ENCODE results near the gene MBOAT2.
A peak's percentile ranks its signal among the peaks of the same experiment; 100 is the strongest.
"Not testable (repeated sequence)": the region's sequence is repeated elsewhere in the genome, so short reads cannot be mapped to it uniquely, and the experiment has no call there.

MBOAT2 gene

DNA sequence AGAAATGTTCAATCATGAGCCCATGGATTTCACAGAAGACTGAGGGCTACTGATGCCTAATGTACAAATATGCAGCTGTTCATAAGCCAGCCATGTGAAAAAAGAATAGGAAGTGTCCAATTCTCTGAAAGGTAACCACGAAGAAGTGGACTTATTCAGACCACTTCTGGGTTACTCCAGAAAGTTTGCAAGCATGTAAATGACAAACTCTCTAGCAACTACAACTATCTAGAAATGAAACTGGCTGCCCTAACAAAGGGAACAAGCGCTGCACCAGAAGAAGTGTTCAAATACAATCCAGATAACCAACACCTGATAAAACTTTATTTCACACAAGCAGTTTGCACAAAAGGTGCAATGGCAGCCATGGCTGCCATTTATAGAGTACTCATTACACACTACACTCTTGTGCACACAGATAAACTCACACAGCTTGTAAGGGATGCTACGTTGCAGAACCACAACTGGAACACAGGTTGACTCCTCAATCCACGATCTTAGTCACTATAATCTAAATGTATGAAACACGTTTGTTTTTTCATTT is 13.9 kb downstream of the MBOAT2 start:
- no peak for DNase-seq

DNA sequence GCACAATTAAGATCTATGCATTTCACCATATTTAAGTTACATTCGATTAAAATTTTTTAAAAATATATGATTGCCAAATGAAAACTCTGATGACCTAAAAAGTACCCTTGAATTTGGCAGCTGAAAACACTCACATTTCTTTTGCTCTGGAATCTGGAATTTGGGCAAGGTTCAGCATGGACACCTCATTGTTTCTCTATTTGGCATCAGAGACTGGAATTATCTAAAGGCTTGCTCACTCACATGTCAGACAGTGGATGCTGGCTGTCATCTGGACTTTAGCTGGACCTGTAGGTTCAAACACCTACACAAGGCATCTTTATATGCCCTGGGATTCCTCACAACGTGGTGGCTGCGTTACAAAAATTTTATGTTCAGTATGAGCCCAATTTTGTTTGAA is 16.1 kb downstream of the MBOAT2 start:
- DNase-seq, result no peak

DNA sequence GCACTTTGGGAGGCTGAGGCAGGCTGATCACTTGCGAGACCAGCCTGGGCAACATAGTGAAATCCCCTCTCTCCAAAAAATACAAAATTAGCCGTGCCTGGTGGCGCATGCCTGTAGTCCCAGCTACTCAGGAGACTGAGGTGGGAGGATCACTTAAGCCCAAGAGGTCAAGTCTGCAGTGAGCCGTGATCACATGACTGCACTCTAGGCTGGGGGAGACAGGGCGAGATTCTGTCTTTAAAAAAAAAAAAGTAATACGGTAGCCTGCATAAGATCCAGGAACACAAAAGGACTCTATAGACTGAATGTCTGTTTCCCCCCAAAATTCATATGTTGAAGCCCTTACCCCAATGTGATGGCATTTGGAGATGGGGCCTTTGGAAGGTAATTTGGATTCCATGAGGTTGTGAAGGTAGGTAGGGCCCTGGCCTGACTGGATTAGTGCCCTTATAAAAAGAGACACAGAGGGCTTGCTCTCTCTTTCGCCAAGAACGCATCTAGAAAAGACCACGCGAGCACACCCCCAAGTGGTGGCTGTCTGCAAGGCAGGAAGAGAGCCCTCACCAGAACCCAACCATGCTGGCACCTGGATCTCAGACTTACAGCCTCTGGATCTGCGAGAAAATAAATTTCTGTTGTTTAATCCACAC is 17.0 kb downstream of the MBOAT2 start:
- peak; percentile 15 for DNase-seq

DNA sequence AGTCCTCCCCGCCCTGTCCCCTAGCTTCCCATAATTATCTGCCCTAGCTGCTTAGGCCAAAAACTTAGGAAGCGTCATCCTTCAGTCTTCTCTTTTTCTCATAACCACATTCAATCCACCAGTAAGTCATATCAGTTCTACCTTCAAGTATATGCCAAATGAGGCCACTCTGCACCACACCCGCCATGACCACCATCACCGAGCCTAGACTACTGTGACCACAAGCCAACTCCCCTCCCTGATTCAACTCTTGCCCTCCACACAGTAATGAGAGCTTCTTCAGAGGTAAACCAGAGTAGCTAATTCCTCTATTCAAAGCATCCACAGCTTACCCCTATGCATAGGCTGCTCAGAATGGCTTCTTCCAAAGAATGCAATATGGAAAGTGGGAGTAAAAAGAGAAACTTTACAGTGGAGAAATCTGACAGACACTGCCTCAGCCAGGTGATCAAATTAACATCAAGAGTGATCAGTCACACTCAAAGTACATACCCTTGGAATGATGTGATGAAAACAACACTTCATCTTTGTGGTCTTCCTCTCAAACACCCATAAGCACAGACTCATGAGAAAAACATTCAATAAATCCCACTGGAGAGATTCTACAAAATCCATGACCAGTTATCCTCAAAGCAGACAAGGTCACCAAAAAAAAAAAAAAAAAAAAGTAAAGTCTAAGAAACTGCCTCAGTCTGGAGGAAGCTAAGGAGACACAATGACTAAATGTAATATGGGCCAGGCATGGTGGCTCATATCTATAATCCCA is 17.7 kb downstream of the MBOAT2 start:
- no peak for DNase-seq

DNA sequence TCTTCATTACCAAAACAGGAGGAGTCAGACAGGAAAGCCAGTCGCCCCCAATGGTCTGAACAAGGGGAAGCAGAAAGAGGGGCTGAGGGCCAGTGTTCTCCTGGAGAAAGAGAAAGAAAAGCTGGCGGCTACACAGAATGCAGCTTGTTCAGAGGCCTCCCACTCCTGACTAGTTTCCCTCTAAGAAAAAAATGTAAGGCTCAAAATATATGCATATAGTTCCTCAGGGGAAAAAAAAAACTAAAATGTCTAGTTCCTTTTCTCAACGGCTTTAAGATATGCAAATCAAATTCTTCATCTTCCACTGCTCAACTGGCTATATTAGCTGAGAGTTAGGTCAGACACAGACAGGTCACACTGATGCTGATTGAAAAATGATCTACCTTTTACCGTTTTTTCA is 18.6 kb downstream of the MBOAT2 start:
- DNase-seq, result no peak

DNA sequence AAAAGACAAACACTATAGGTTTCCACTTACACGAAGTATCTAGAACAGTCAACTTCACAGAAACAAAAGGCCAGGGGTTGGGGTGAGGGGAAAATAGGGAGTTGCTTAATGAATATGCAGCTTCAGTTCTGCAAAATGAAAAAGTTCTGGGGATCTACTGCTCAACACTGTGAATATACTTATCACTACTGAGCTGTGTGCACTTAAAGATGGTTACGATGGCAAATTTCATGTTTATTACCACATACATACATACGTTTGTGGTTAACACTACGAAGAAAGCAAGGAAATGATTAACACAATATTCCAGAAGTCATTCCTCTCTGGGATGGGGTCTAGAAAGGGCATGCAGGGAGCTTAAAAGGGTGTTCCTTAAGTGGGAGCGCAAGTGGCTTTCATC is 19.3 kb downstream of the MBOAT2 start:
- no peak for DNase-seq

DNA sequence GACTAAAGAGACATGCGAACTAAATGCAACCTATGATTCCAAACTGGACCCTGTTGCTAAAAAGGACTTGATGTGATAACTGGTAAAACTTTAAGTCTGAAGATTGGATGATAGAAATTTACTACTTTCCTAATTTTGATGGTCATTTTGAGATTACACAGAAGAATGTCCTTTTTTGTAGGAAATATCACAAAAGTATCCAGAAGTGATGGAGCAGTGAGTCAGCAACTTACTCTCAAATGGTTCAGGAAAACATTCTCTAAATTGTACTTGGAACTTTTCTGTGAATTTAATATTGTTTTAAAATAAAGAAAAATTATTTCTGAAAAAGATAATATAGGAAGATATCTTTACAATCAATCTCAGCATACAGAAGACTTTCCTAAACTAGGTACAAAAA is 19.9 kb downstream of the MBOAT2 start:
- DNase-seq, result no peak

DNA sequence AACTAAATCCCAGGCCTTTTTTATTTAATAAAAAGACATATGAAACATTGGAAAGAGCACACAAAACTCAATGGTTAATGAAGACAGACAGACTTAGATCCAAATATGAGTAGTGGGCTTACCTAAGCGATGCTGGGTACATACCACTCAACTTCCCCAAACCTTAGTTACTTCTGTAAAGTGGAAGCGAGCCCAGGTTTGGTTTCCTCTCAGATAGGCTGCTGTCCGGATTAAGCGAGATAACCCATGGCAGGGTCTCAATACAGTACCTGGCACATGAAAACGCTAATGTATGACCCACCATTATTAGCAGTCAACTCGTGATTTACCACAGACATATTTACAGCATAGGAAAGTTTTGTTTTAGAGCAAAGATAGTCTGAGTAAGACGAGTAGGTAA is 21.6 kb downstream of the MBOAT2 start:
- no peak for DNase-seq

DNA sequence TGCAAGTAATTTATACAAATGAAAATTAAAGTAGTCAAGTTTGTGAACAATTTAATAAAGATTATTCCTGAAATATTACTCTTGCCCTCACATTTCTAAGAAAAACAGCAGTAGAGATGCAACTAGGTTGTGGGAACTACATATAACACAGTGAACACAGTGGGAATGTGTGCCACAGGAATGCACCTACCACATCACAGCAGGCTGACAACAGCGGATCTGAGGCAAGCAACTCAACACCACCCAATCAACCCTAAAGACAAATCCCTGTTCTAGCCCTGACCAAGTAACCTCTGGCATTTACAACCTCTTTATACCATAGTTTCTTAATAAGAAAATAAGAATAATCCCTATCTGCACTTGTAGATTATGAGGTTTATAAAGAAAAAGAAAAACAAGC is 23.4 kb downstream of the MBOAT2 start:
- DNase-seq, result no peak

DNA sequence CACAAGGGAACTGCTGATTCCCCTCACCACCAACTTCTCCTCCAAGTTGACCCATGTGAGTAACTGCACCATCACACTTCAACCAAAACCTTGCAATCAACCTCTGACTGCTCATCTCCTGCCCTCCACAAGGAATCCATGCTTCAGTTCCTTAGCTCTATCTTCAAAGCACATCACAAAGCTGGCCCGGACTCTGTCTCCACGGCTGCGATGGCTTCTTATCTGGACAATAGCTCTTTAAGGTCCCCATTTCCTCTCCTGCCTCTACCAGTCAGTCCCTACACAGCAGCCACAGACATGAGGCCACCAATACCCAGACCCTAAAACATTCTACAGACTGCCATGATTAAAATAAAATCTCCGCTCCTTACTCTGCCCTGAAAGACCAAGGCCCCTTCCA is 25.7 kb downstream of the MBOAT2 start:
- DNase-seq, result no peak

DNA sequence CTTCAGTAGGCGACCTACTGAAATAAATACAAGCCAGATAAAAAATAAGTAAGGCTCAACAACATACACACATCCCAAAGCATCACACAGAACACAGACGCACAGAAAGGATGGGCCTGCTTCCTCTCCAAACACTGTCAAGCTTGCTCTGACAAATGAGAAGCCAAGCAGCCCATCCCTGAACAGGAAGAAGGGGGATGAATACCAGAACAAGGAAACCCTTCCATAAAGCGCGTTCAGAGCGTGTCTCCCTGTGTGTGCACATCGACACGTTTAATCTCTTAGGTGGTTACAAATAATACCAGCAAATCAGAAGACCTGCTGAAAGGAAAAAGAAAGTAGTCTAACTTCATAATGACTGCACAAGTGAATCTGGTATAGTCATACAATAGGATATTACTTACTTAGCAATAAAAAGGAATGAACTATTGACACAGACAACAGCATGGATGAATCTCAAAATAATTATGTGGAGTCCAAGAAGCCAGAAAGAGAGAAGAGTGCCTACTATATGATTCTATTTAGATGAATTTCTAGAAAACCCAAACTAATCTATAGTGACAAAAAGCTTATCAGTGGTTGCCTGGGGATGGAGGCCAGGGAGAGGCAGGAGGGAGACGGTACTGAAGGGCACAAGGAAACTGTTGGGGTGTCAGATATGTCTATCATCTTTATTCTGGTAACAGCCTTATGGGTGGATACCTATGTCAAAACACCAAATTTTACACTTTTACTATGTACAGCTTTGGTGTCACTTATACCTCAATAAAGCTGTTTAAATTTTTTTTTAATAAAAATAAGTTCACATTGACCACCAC is 26.8 kb downstream of the MBOAT2 start:
- DNase-seq, result no peak

DNA sequence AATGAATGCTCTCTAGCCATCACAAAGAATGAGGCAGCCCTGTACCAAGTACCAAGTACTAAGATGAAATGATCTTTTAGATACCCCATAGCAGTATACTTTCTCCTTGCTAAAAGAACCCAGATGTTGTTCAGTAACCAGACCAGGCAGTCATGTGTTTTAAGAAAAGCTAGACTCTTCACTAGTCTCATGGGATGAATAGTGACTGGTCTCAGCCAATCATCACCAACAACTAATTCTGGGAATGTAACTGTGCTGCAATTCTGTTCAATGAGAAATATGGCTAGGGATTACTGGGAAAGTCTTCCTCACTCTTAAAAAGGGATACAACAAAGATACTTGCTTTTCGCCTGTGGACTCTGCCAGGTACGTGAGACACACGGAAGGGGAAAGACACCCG is 29.5 kb downstream of the MBOAT2 start:
- no peak for DNase-seq

DNA sequence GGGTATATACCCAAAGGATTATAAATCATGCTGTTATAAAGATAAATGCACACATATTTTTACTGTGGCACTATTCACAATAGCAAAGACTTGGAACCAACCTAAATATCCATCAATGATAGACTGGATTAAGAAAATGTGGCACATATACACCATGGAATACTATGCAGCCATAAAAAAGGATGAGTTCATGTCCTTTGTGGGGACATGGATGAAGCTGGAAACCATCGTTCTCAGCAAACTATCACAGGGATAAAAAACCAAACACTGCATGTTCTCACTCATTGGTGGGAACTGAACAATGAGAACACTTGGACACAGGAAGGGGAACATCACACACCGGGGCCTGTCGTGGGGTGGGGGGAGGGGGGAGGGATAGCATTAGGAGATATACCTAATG is 30.5 kb downstream of the MBOAT2 start:
- not testable (repeated sequence) for DNase-seq

DNA sequence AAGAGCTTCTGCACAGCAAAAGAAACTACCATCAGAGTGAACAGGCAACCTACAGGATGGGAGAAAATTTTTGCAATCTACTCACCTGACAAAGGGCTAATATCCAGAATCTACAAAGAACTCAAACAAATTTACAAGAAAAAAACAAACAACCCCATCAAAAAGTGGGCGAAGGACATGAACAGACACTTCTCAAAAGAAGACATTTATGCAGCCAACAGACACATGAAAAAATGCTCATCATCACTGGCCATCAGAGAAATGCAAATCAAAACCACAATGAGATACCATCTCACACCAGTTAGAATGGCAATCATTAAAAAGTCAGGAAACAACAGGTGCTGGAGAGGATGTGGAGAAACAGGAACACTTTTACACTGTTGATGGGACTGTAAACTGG is 30.9 kb downstream of the MBOAT2 start:
- not testable (repeated sequence) for DNase-seq

DNA sequence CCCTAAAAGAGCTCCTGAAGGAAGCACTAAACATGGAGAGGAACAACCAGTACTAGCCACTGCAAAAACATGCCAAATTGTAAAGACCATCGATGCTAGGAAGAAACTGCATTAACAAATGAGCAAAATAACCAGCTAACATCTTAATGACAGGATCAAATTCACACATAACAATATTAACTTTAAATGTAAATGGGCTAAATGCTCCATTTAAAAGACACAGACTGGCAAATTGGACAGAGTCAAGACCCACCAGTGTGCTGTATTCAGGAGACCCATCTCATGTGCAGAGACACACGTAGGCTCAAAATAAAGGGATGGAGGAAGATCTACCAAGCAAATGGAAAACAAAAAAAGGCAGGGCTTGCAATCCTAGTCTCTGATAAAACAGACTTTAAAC is 34.1 kb downstream of the MBOAT2 start:
- DNase-seq, result not testable (repeated sequence)

DNA sequence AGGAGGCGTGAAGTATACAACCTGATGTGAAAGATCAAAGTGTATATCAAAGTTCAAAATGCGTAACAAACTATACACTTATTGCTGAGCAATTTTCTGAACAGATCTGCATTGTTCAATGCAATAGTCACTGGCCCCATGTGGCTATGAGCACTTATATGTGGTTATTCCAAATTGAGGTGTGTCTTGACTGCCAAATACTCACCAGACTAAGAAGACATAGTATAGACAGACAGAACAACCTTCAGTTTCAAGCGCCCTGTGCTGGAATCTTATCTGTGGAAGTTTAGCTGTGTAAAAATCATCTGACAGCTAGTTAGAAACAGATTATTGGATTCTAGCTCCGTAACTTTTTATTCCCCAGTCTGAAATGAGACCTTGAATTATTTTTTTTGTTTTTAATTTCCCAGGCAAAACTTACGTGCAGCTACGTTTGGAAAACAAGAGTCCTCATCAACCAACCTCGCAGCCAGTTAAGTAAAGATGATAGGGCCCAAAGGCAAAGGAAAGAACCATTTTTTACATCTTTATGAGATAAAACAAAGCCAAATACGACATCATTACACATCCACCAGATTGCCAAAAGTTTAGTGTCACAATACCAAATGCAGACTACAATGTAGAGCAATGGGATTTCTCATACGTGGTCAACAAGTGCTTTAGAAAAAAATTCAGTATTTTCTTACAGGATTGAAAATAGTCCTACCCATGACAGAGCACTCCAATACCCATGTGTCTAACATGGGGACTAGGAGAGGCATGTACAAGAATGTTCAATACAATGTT is 37.2 kb downstream of the MBOAT2 start:
- no peak for DNase-seq

DNA sequence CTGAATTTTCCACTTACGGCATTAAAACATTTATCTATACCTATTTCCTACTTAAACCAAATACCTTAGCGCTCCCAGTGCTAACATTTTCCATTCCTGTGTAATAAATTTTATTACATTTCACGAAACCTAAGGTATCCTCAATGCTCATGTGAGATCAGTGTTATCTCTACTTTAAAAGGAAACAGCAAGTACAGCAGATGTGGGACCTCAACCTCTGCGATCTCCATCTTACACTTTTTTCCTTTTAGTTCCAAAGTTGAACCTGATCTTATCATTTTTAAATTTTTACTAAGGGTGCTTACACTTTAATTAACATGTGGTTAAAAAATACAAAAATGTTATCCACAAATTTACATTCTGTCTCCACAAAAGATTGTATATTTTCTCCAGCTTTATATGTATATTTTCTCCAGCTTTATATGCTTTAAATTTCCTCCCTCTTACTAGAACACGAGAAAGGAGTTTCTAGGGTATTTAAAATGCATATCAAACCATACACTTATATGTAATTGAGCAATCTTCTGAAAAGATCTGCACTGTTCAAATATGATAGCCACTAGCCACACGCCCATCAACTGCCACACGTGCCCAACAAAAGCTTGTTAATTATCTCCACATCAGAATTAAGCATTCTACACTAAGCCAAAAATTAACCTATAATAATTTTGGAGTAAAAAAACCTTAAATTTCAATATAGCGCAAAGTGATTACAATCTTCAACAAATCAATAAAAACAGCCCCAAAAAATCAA is 38.1 kb downstream of the MBOAT2 start:
- DNase-seq, result peak; percentile 15

DNA sequence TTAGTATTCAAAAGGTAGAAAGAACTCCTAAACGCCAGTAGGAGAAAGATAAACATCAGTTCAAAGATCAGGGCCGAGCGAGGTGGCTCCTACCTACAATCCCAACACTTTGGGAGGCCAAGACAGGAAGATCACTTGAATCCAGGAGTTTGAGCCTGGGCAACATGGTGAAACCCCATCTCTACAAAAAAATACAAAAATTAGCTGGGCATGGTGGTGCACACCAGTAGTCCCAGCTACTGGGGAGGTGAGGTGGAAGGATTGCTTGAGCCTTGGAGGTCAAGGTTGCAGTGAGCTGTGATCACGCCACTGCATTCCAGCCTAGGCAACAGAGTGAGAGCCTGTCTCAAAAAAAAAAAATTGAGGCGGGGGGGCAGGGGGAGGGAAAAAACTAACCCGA is 40.6 kb downstream of the MBOAT2 start:
- DNase-seq, result no peak

DNA sequence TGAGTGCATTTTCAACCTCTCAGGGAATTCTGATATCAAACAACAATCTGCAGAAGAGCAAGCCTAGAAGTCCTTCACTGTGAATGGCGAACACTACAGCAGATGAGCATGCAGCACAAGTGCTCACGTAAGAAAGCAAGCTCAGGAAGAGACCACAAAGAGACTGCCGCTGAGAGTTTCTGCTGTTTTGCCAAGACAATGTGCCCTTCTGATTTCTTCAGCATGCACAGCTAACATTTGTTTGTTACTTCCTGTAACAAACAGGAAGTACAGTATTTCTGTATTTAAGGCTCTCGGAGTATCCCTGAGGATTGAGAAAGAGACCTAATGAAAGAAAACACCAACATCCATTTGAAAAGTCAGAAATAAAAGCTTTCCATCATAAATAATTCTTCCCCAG is 45.9 kb downstream of the MBOAT2 start:
- no peak for DNase-seq

DNA sequence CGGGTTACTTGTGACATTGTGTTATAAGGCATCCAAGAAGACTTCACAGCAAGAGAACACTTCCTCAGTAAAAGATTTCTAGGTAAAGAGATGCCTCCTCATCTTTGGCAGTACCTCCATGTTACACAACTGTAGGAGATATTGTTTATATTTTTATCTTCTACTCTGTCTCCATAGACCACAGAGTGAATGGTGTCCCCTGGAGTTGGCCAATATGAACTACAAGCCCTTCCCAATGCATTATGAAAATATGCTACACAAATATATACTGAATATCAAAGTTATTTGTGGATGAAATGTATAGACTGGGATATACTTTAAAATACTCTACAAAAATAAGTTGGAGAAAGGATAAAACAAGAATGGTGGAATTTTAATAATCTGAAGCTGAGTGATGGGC is 46.7 kb downstream of the MBOAT2 start:
- DNase-seq, result no peak

DNA sequence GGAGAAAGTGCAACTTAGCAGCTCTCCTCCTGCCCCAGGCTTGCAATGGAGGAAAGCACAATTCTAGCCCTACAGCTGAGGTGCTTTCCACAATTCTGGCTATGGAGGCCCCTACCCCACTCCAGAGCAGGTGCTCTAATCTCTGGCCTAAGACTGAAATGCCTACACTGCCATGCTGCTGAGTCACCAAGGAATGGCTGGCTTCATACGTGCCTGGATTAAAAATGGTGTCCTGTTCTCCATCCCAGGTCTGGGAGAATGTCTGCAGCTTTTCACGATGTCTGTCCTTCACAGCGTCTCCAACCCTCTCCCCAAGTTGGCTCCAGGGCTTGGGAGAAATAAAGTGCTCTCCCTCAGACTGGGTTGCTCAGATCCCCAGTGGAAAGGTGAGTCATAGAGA is 48.5 kb downstream of the MBOAT2 start:
- no peak for DNase-seq

DNA sequence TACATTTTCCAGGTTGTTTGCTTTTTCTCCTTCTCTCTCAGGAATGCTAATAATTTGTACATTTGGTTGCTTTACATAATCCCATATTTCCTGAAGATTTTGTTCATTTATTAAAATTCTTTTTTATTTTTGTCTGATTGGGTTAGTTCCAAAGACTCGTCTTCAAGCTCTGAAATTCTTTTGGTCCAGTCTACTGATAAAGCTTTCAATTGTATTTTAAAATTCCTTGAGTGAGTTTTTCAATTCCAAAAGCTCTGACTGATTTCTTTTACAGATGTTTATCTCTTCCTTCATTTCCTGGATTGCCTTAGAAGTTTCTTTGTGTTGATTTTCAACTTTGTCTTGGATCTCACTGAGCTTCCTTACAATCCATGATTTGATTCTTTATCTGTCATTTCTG is 50.0 kb downstream of the MBOAT2 start:
- no peak for DNase-seq

All from NCI-H748 treated with DMSO at 0.1 percent for 48 hours (cell line).